IPS-15b (cell line): ENCODE measurements around the gene NBEA.

Source experiments
- H3K27me3 ChIP-seq: one replicate; pipeline ENCODE4 v1.6.1; 2013; ENCODE audit warnings: low read length; ENCODE audit not compliant: control insufficient read depth, insufficient read depth
- H3K36me3 ChIP-seq: one replicate; pipeline ENCODE4 v1.6.1; 2013; ENCODE audit warnings: low read length; ENCODE audit not compliant: control insufficient read depth, insufficient read depth
- H3K4me1 ChIP-seq: one replicate; pipeline ENCODE4 v1.6.1; 2013; ENCODE audit warnings: mild to moderate bottlenecking, low read length; ENCODE audit not compliant: control insufficient read depth, insufficient read depth
- H3K4me3 ChIP-seq: one replicate; pipeline ENCODE4 v1.5.1; 2013; ENCODE audit warnings: low read depth, low read length
- H3K9ac ChIP-seq: one replicate; pipeline ENCODE4 v1.6.1; 2013; ENCODE audit warnings: low read depth, mild to moderate bottlenecking, low read length
- H3K9me3 ChIP-seq: one replicate; pipeline ENCODE4 v1.6.1; 2013; ENCODE audit warnings: mild to moderate bottlenecking, low read length; ENCODE audit not compliant: control insufficient read depth, insufficient read depth

Gene NBEA

DNA sequence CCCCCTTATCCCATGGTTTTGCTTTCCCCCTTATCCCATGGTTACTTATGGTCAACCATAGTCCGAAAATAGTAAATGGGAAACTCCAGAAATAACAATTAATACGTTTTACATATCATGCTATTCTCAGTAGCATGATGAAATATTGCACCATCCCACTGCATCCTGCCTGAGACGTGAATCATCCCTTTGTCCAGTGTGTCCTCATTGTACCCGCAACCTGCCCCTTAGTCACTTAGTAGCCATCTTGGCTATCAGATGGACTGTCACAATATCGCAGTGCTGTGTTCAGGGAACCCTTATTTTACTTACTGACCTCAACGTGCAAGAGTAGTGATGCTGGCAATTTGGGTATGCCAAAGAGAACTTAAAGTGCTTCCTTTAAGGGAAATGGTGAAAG, 10.5 kb upstream of the NBEA start:
- no peaks in the 10 kb centered on the region for H3K36me3 ChIP-seq
- no peaks in the 10 kb centered on the region for H3K9me3 ChIP-seq
- H3K4me1 ChIP-seq, result peaks cover 7% of the 10 kb centered on the region
- H3K9ac ChIP-seq, result no peak overlapping the region
- H3K27me3 ChIP-seq, result no peaks in the 10 kb centered on the region
- H3K4me3 ChIP-seq, result no peak overlapping the region

DNA sequence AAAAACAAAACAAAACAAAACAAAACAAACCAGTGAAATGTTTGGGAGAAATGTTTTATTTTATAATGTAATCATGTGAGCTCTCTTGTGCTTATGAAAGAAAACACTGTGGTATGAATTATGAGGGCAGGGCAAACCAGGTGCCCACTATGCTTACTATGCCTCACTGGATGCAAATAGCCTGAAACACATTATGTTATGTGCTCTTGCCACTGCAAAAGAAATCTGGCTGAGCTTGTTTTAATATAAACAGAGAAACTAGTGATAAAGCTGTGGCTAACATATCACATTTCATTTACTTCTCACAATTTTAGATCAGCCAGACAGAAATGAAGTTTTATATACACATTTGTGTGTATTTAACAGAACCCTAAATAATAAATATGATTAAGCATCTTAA, 8.7 kb upstream of the NBEA start:
- no peak overlapping the region for H3K9ac ChIP-seq
- no peaks in the 10 kb centered on the region for H3K36me3 ChIP-seq
- no peaks in the 10 kb centered on the region for H3K27me3 ChIP-seq
- no peak overlapping the region for H3K4me3 ChIP-seq
- H3K9me3 ChIP-seq, result no peaks in the 10 kb centered on the region
- peaks cover 7% of the 10 kb centered on the region for H3K4me1 ChIP-seq

DNA sequence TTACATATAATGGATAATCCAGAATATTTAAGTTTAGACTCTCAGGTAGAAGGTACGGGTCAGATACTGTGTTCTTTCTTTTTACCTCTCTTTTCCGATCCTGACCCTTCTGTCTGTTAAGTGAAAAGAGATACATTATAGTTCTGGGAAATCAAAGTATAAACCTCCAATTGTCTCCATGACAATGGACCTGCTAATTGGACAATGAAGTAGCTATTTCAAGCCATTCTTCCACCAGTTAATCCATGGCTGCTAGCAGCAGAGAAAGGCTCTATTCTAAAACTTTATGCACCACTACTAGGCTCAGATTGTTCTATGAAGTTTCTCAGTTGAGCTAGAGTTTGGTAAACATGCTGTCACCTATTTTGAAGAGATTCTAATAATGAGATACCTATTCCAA, 8.3 kb upstream of the NBEA start:
- Histone ChIP-seq H3K9me3 (no peaks in the 10 kb centered on the region), H3K4me3 (no peak overlapping the region), H3K9ac (no peak overlapping the region), H3K4me1 (peaks cover 7% of the 10 kb centered on the region), H3K27me3 (no peaks in the 10 kb centered on the region), H3K36me3 (no peaks in the 10 kb centered on the region)

DNA sequence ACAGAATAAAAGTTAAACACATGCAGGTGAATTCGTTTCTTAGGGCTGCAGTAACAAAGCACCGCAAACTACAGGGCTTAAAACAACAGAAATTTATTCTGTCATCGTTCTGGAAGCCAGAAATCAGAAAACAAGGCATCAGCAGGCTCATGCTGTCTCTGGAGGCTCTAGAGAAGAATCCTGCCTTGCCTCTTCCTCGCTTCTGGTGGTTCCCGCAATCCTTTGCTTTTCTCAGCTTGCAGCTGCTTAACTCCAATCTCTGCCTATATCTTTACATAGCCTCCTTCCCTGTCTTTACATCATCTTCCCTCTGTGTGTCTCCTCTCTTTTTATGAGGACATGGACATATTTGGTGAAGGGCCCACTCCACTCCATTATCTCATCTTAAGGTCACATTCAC, 6.2 kb upstream of the NBEA start:
- Histone ChIP-seq H3K4me3 (no peak overlapping the region), H3K36me3 (no peaks in the 10 kb centered on the region), H3K9ac (no peak overlapping the region), H3K4me1 (peaks cover 9% of the 10 kb centered on the region), H3K9me3 (no peaks in the 10 kb centered on the region), H3K27me3 (no peaks in the 10 kb centered on the region)

DNA sequence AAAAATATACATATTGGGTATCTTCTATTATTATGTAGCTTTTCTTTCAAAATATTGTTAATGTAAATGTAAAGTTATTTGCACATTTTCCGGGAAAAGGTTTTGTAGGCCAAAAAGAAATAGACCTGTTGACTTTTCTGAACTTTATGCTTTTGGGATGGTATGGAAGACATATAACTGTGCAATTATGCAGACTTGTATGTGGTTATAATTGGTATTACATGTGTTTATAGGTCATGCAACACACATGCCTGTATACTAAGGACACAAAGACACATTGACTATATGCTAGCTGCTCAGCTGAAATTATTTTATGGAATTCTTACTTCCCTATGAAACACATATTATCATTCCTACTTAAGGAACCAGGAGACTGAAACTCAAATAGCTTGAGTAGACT, 2.3 kb upstream of the NBEA start:
- Histone ChIP-seq H3K27me3 (peaks cover 11% of the 10 kb centered on the region), H3K9me3 (no peaks in the 10 kb centered on the region), H3K9ac (no peak overlapping the region), H3K4me3 (no peak overlapping the region), H3K36me3 (no peaks in the 10 kb centered on the region), H3K4me1 (peaks cover 13% of the 10 kb centered on the region)

DNA sequence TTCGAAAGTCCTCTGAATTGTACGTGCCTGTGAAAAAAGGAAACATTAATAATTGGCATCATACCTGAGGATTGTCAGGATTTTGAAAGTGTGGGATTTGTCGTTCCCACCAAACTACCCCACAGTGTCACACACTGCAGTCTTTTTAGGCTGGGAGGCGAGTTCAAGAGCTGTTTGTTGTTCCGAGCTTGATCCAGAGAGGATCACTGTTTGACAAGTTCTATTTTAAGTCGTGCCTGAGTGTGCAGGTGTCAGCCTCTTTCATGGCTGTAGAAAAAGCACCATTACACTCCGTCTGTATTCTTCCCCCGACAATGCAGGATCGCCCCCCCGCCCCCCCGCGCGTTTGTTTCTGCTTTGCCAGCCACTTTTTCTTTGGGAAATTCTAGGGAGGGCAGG, 635 bp upstream of the NBEA start:
- H3K4me1 ChIP-seq, result peaks cover 6% of the 10 kb centered on the region
- H3K36me3 ChIP-seq, result no peaks in the 10 kb centered on the region
- H3K9me3 ChIP-seq, result no peaks in the 10 kb centered on the region
- peak overlapping the region; percentile 78 for H3K4me3 ChIP-seq
- peak overlapping the region; percentile 30 for H3K9ac ChIP-seq
- H3K27me3 ChIP-seq, result peaks cover 13% of the 10 kb centered on the region

DNA sequence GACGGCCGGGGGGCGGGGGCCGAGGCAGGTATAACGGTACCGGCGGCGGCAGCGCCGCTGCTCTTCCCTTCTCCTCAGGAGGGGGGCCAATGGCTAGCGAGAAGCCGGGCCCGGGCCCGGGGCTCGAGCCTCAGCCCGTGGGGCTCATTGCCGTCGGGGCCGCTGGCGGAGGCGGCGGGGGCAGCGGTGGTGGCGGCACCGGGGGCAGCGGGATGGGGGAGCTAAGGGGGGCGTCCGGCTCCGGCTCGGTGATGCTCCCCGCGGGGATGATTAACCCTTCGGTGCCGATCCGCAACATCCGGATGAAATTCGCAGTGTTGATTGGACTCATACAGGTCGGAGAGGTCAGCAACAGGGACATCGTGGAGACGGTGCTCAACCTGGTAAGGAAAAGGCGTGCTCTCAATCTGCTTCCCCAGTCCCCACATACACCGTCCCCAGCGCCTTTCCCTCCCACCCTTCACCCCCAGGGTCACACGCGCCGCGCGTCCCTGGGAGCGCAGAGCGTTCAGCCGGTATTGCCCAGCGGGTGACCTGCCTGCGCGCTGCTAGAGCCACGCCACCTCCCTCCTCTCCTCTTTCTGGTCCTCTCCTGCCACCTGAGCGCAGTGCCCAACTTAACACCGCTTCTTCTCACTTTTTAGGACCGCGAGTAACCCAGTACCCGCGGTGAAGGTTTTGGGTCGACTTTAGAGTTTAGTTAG, 814 bp downstream of the NBEA start:
- peaks cover 8% of the 10 kb centered on the region for H3K4me1 ChIP-seq
- peak overlapping the region; percentile 78 for H3K4me3 ChIP-seq
- no peak overlapping the region for H3K9ac ChIP-seq
- no peaks in the 10 kb centered on the region for H3K36me3 ChIP-seq
- no peaks in the 10 kb centered on the region for H3K9me3 ChIP-seq
- H3K27me3 ChIP-seq, result peaks cover 13% of the 10 kb centered on the region

DNA sequence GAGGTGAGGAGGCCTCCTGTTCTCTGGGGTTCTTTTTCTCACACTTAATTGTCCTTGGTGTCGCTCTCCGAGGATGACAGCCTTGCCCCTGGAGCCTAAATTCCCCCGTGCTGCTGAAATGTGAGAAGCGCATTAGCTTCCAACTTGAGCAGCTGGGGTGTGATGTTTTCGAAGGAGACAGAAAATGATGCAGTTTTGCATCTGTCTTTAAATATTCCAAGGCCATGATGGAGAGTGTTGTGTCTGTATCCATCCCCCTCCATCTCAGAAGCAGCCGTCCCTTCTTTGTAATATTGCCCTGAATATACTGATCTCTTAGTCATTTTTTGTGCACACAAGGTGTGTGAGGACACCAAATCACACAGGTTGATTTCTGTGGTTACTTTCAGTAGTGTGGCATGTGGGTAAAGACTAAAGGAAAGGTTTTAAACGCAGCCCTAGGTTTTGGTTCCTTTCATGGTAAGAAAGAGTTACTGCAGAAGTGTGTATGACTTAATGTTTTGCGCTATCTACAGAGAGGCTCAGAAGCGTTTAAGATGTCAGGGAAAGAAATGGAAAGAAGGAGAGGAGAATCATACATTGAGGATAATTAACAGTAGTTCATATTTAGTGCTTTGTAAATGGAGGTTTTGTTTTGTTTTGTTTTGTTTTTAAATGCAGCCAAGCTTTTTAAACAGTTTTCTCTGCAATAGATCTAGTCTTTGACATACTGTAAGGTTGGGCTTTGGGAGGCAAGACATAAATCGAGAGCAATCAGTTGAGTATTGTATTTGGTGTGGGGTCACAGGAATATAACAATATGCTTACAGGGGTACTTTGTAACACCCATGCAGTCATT, 1.6 kb downstream of the NBEA start:
- peaks cover 11% of the 10 kb centered on the region for H3K4me1 ChIP-seq
- H3K9me3 ChIP-seq, result no peaks in the 10 kb centered on the region
- H3K4me3 ChIP-seq, result peak overlapping the region; percentile 78
- H3K36me3 ChIP-seq, result no peaks in the 10 kb centered on the region
- no peak overlapping the region for H3K9ac ChIP-seq
- peaks cover 13% of the 10 kb centered on the region for H3K27me3 ChIP-seq

DNA sequence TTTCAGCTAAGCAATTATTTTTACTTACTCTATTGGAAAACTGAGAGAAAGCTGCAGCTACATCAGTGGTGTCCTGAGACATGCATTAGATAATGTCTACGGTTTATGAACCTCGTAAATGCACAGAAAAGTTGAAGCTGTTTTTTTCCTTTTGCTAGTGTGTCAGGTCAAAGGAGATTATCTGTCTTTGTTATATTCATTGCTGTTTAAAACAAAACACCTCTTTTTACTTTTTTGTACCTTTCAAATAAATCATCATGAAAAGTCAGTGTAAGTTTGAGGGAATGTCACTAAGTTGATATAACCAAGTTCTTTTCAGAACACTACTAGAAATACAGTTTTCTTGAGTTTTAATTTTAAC, 2.2 kb downstream of the NBEA start:
- Histone ChIP-seq H3K36me3 (no peaks in the 10 kb centered on the region), H3K9me3 (no peaks in the 10 kb centered on the region), H3K4me1 (peaks cover 17% of the 10 kb centered on the region), H3K27me3 (peaks cover 13% of the 10 kb centered on the region), H3K9ac (no peak overlapping the region), H3K4me3 (peak overlapping the region; percentile 78)

DNA sequence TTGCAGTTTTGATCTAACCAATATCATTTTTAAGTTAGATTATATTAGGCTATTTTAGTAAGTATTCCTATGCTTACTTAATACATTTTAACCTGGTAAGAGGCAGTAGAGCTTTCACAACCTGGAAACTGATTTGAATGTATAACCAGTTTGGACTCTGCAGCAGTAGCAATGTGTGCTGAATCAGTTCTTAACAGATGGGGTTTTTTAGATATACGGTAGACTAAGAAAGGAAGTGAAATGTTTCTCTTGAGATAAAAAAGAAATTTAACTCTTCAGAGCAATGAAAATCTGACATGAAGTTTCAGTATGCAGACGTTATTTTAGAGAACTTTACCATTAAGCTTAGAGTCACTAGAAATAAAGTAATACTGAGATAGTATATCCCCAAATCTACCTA, 2.7 kb downstream of the NBEA start:
- Histone ChIP-seq H3K27me3 (peaks cover 13% of the 10 kb centered on the region), H3K36me3 (no peaks in the 10 kb centered on the region), H3K4me1 (peaks cover 18% of the 10 kb centered on the region), H3K9me3 (no peaks in the 10 kb centered on the region), H3K4me3 (no peak overlapping the region), H3K9ac (no peak overlapping the region)

DNA sequence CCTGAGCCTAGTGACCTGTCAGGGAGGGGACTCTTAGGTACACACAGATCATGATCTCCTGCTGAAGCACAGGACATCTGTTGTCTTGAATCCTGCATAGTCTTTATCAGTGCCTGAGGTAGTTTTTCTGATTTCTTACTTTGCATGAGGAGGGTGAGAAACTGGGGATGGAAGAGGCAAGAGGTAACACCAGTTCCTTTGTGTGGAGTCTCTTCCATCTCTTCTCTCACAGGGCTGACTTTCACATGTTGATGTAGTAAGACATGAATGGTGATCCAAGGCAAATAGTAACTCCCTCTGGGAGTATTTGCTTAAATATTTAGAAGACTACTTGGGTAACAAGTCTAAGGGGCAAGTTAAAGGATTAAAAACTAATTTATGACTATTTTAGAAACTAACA, 9.5 kb downstream of the NBEA start:
- Histone ChIP-seq H3K4me3 (no peak overlapping the region), H3K9me3 (peaks cover 15% of the 10 kb centered on the region), H3K9ac (no peak overlapping the region), H3K4me1 (peaks cover 12% of the 10 kb centered on the region), H3K36me3 (no peaks in the 10 kb centered on the region), H3K27me3 (no peaks in the 10 kb centered on the region)

DNA sequence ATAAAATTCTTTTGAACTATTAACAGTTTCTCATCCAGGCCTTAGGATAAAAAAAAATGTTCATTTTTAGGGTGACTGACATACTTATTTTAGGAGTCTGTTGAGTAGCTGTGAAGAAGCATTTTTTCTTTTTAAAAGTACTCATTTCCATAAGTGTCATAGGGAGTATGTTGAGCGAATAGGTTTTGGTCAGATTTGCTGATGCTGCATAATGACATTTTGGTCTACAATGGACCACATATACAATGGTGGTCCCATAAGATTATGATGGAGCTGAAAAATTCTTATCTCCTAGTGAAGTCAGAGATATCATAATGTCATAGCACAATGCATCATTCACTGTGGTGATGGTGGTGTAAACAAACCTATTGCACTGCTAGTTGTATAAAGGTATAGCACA, 17.4 kb downstream of the NBEA start:
- H3K4me3 ChIP-seq, result no peak overlapping the region
- no peaks in the 10 kb centered on the region for H3K27me3 ChIP-seq
- H3K9ac ChIP-seq, result no peak overlapping the region
- H3K4me1 ChIP-seq, result peaks cover 15% of the 10 kb centered on the region
- no peaks in the 10 kb centered on the region for H3K36me3 ChIP-seq
- peaks cover 3% of the 10 kb centered on the region for H3K9me3 ChIP-seq
